GM20000 (cell line): ENCODE data around the gene HECTD4.

Experiments used
- DNase-seq: peaks from one replicate; pipeline ENCODE4 v3.0.0; 2012; ENCODE audit warnings: low spot score
- CTCF ChIP-seq: IDR thresholded peaks from 2 replicates; pipeline ENCODE4 v1.5.1; 2012; ENCODE audit warnings: mild to moderate bottlenecking, control low read depth; ENCODE audit errors: extremely low read depth, missing control alignments

HECTD4 gene

GRCh38 chr12:112361271-112361670 lies 21.0 kb downstream of the HECTD4 start:
- no peak for DNase-seq
- no peak for TF ChIP-seq CTCF

- TF ChIP-seq CTCF, result no peak
- DNase-seq, result no peak
Observed at GRCh38 chr12:112359290-112359689, 22.9 kb downstream of the HECTD4 start.

- DNase-seq, result no peak
- no peak for TF ChIP-seq CTCF
Observed at GRCh38 chr12:112357214-112357613, 25.0 kb downstream of the HECTD4 start.

GRCh38 chr12:112354399-112354798 lies 27.8 kb downstream of the HECTD4 start:
- TF ChIP-seq CTCF, result no peak
- DNase-seq, result no peak

GRCh38 chr12:112353393-112353792 lies 28.8 kb downstream of the HECTD4 start:
- TF ChIP-seq CTCF, result no peak
- no peak for DNase-seq

- TF ChIP-seq CTCF, result no peak
Observed at GRCh38 chr12:112352921-112353320, 29.3 kb downstream of the HECTD4 start.

GRCh38 chr12:112350593-112351592 lies 31.3 kb downstream of the HECTD4 start:
- no peak for TF ChIP-seq CTCF
- peak; percentile 9 for DNase-seq

More at GRCh38 chr12:112352921-112353320, 29.3 kb downstream of the HECTD4 start:
- DNase-seq, result no peak
